Putamen (tissue), 1 donor: ENCODE measurements around the gene POU2F3.

ENCODE experiments used
- DNase-seq: peaks from one replicate; pipeline ENCODE4 v3.0.0-alpha.2; 2016; ENCODE audit warnings: low spot score

Gene POU2F3

GRCh38 chr11:120339394-120339890, 99.5 kb downstream of the POU2F3 start:
- DNase-seq, result peak; percentile 71

- no peak for DNase-seq
Observed at GRCh38 chr11:120340529-120340928, 100.6 kb downstream of the POU2F3 start.

DNA sequence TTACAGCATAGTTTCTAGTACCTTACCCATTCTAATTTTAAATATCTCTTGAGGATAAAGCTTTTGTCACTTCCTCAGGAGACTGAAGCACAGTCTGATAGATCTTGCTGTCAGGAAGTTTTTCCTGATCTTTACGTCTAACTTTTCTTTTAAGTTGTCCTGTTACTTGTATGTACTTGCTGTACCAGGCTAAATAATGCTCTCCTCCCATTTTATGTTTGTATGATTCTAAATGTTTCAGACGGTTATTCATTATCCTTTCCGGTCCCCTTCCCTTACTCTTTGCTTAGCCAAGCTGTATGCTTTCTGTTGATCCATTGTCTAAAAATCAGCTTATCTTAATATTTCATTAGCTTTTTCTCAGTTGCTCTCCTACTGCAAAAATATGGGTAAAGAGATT, 102.3 kb downstream of the POU2F3 start:
- DNase-seq, result no peak

DNA sequence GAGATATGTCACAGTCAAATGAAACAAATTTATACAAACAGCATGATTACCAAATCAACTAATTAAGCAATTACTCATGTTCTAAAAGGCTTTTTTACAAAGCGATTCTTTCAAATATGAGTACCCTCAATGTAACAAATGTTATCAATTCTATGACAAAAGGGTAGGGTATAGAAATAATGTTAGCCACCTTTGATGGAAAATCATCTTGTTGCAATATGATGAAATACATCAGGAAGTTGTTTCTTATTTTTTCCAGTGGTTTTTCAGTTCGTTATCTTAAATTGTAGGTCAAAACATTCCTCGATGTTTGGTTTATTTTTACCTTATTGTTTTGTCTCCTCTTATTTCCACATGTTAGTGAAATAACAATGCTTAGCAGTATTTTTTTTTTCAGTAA, 102.7 kb downstream of the POU2F3 start:
- DNase-seq, result no peak

GRCh38 chr11:120343429-120343828, 103.5 kb downstream of the POU2F3 start:
- DNase-seq, result peak; percentile 58

- no peak for DNase-seq
Observed at GRCh38 chr11:120344302-120345004, 104.5 kb downstream of the POU2F3 start.

DNA sequence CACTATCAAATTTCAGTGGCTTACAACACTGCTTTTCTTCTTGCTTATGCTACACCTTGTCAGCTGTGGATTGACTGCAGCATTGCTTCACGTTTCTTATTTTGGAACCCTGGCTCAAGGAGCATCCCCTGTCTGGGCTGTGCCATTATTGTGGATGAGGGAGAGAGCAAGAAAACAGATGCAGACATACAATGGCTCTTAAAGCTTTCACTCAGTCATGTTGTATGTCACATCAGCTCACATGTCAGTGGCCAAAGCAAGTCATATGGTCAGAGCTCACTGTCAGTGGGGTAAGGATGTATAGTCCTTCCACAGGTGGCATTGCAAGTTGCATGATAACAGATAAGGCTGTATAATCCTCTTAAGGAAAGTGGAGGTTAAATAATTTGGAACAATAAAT, 106.3 kb downstream of the POU2F3 start:
- no peak for DNase-seq

GRCh38 chr11:120350637-120351036, 110.7 kb downstream of the POU2F3 start:
- DNase-seq, result no peak

- DNase-seq, result no peak
Observed at GRCh38 chr11:120352405-120352804, 112.5 kb downstream of the POU2F3 start.

GRCh38 chr11:120354068-120354467, 114.1 kb downstream of the POU2F3 start:
- no peak for DNase-seq

- DNase-seq, result no peak
Observed at GRCh38 chr11:120354779-120355178, 114.8 kb downstream of the POU2F3 start.

DNA sequence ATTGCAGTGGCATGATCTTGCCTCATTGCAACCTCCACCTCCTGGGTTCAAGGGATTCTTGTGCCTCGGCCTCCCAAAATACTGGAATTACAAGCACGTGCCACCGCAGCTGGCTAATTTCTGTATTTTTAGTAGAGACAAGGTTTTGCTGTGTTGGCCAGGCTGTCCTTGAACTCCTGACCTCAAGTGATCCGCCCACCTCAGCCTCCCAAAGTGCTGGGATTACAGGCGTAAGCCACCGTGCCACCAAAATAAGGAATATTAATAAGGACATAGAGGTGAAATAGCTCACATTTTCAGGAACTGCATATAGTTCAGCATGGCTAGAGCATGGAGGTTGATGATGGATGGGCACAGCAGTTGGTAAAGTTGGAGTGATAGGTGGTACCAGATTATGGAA, 117.7 kb downstream of the POU2F3 start:
- no peak for DNase-seq

DNA sequence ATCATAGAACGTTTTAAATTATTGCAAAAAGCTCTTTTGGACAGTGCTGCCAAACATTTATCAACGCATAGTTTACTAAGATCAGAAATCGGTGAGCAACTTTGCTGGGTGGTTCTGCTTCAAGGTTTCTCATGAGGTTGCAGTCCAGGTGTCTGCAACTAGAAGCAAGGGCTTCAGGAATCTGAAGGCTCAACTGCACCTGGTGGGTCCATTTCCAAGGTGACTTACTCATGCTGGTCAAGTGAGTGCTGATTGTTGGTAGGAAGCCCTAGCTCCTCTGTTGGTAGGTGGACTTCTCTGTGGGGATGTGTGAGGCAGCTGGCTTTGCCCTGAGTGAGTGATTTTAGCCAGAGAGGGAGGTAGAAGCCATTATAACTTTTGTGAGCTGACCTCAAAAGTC, 118.8 kb downstream of the POU2F3 start:
- DNase-seq, result no peak

DNA sequence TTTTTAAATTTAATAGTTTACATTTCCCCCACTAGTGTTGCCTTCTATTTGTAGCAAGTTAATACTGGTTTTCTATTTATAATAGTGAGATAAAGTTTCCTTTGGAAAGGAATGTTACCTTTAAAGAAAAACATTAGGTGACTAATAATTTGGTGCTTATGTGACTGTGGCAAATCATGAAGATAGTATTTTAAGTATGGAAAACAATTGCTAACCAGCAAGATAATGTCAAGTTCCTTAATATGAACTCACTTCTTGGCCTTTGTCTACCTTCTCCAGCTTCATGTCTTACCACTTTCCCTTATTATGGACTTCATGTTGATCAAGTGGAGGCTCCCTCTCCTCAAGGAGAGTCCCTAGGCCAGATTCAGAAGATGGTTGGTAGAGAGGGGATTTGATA, 123.5 kb downstream of the POU2F3 start:
- no peak for DNase-seq

DNA sequence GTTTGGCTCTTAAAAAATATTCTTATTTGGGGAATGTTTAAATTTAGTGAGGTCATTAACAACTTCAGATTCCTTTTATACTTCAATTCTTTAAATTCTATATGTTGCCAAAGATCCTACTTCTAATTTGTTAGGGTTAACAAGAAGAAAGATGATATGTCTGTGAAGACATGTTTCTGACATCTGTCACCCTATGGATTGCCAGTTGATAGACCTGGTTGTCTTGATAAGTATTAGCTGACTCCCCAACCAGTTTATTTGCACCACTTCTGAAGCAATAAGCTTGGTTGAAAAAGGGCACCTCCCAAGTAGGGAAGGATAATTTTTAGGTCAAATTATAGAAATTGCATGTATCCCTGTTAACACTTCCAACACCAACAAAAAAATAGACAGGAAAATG, 125.6 kb downstream of the POU2F3 start:
- no peak for DNase-seq
